IMR-90 (cell line): ENCODE measurements around the gene MT1E. TPM values are rescaled to one million over a fixed set of nuclear protein-coding genes. Genes with fewer than 3 reads are reported as not detected.

Source experiments
- ATAC-seq: fragments of 200-7000 bp; cut with Tn5 transposase; 2 replicates; pipeline ENCODE4 v1.9.1; 2020; ENCODE audit warnings: low read depth, mild to moderate bottlenecking, moderate library complexity
- BruUV-seq: library from RNA; stranded (reverse); fragments of 400-500 nt; replicated peaks from 2 replicates; lab custom pipeline; 2021; lab: Mats Ljungman, UMichigan
- CTCF ChIA-PET: fragments of 300-600 bp; formaldehyde crosslinking; extraction: SDS; loops from one replicate; lab custom pipeline; 2021; ENCODE audit warnings: antibody characterized with exemption; lab: Yijun Ruan, JAX
- POLR2A ChIA-PET: fragments of 300-600 bp; sonication (Branson Sonifier 250); formaldehyde crosslinking; loops from one replicate; lab custom pipeline; 2022; ENCODE audit warnings: antibody characterized with exemption; ENCODE audit not compliant: unreplicated experiment; lab: Charles Lee
- DNase-seq: peaks from one replicate; pipeline ENCODE4 v3.0.0; 2013
- H2AFZ ChIP-seq: replicated peaks from 2 replicates; pipeline ENCODE3; 2013; ENCODE audit warnings: low read length, mild to moderate bottlenecking; ENCODE audit not compliant: poor library complexity
- H2AK5ac ChIP-seq: 2 replicates; pipeline ENCODE4 v1.6.1; 2013; ENCODE audit warnings: low read depth, low read length, inconsistent platforms
- H2AK9ac ChIP-seq: replicated peaks from 2 replicates; pipeline ENCODE3; 2013; ENCODE audit warnings: mild to moderate bottlenecking, low read depth, low read length, moderate library complexity; ENCODE audit not compliant: poor library complexity
- H2BK120ac ChIP-seq: 2 replicates; pipeline ENCODE4 v1.6.1; 2013; ENCODE audit warnings: low read depth, low read length, inconsistent platforms
- H2BK15ac ChIP-seq: 3 replicates; pipeline ENCODE4 v1.6.1; 2013; ENCODE audit warnings: low read depth, low read length, inconsistent platforms
- H2BK20ac ChIP-seq: 2 replicates; pipeline ENCODE4 v1.6.1; 2013; ENCODE audit warnings: low read depth, mild to moderate bottlenecking, inconsistent platforms, low read length, moderate library complexity
- H2BK5ac ChIP-seq: 2 replicates; pipeline ENCODE4 v1.6.1; 2013; ENCODE audit warnings: mild to moderate bottlenecking, low read depth, low read length, inconsistent platforms; ENCODE audit not compliant: poor library complexity, severe bottlenecking
- H3K14ac ChIP-seq: replicated peaks from 2 replicates; pipeline ENCODE4 v1.6.1; 2013; ENCODE audit warnings: low read depth, low read length, inconsistent platforms
- H3K18ac ChIP-seq: 2 replicates; pipeline ENCODE4 v1.6.1; 2013; ENCODE audit warnings: low read depth, low read length, control low read depth
- H3K23ac ChIP-seq: 2 replicates; pipeline ENCODE4 v1.6.1; 2013; ENCODE audit warnings: low read depth, low read length, inconsistent platforms
- H3K27ac ChIP-seq: 2 replicates; pipeline ENCODE4 v1.5.1; 2013; ENCODE audit warnings: mild to moderate bottlenecking, control low read depth, low read length; ENCODE audit not compliant: insufficient read depth
- H3K27me3 ChIP-seq: 2 replicates; pipeline ENCODE4 v1.6.1; 2013; ENCODE audit warnings: low read length; ENCODE audit not compliant: control insufficient read depth, insufficient read depth
- H3K36me3 ChIP-seq: 2 replicates; pipeline ENCODE4 v1.6.1; 2013; ENCODE audit warnings: low read length, mixed read lengths; ENCODE audit not compliant: control insufficient read depth, insufficient read depth
- H3K4ac ChIP-seq: 2 replicates; pipeline ENCODE4 v1.6.1; 2013; ENCODE audit warnings: low read depth, low read length, inconsistent platforms
- H3K4me1 ChIP-seq: 2 replicates; pipeline ENCODE4 v1.6.1; 2013; ENCODE audit warnings: low read length, mixed read lengths; ENCODE audit not compliant: control insufficient read depth, insufficient read depth
- H3K4me2 ChIP-seq: 2 replicates; pipeline ENCODE4 v1.6.1; 2013; ENCODE audit warnings: low read depth, mild to moderate bottlenecking, control low read depth, low read length, moderate library complexity
- H3K4me3 ChIP-seq: 2 replicates; pipeline ENCODE4 v1.5.1; 2013; ENCODE audit warnings: low read depth, mild to moderate bottlenecking, control low read depth, low read length, moderate library complexity; ENCODE audit not compliant: insufficient read depth
- H3K56ac ChIP-seq: 2 replicates; pipeline ENCODE4 v1.6.1; 2013; ENCODE audit warnings: low read length, inconsistent platforms; ENCODE audit not compliant: insufficient read depth; ENCODE audit errors: extremely low read depth
- H3K79me1 ChIP-seq, 2 experiments: 2 replicates each; pipeline ENCODE4 v1.6.1; 2013; ENCODE audit warnings: low read length in 2 of 2, inconsistent platforms in 1 of 2, low read depth in 1 of 2
- H3K9ac ChIP-seq: 2 replicates; pipeline ENCODE4 v1.6.1; 2013; ENCODE audit warnings: low read depth, low read length, control low read depth
- H3K9me1 ChIP-seq: 2 replicates; pipeline ENCODE4 v1.6.1; 2013; ENCODE audit warnings: low read length, inconsistent platforms; ENCODE audit not compliant: insufficient read depth
- H3K9me3 ChIP-seq: 2 replicates; pipeline ENCODE4 v1.6.1; 2013; ENCODE audit warnings: low read length; ENCODE audit not compliant: control insufficient read depth, insufficient read depth
- H4K20me1 ChIP-seq: 2 replicates; pipeline ENCODE4 v1.6.1; 2013; ENCODE audit warnings: low read length, inconsistent platforms; ENCODE audit not compliant: insufficient read depth
- H4K5ac ChIP-seq: 2 replicates; pipeline ENCODE4 v1.6.1; 2013; ENCODE audit warnings: mild to moderate bottlenecking, low read depth, low read length, control low read depth
- H4K8ac ChIP-seq, 2 experiments: 2 replicates each; pipeline ENCODE4 v1.6.1; 2013; ENCODE audit warnings: low read depth in 2 of 2, low read length in 2 of 2, control low read depth in 1 of 2, inconsistent platforms in 1 of 2
- H4K91ac ChIP-seq: 2 replicates; pipeline ENCODE4 v1.6.1; 2013; ENCODE audit warnings: low read depth, low read length, inconsistent platforms; ENCODE audit not compliant: insufficient read depth
- BHLHE40 ChIP-seq: fragments of 150-350 bp; IDR thresholded peaks from 2 replicates; pipeline ENCODE4 v1.6.1; 2016; ENCODE audit warnings: mild to moderate bottlenecking, low read depth, low read length
- CEBPB ChIP-seq: IDR thresholded peaks from 2 replicates; pipeline ENCODE4 v1.6.1; 2012; ENCODE audit warnings: low read depth, low read length, improper control_type of control experiment
- CHD1 ChIP-seq: IDR thresholded peaks from 2 replicates; pipeline ENCODE4 v1.6.1; 2012; ENCODE audit warnings: low read depth, low read length, improper control_type of control experiment
- FOS ChIP-seq: fragments of 150-350 bp; IDR thresholded peaks from 2 replicates; pipeline ENCODE4 v1.6.1; 2016; ENCODE audit warnings: low read depth, low read length
- MAZ ChIP-seq: IDR thresholded peaks from 2 replicates; pipeline ENCODE4 v1.6.1; 2012; ENCODE audit warnings: low read depth, mild to moderate bottlenecking, low read length, improper control_type of control experiment, moderate library complexity, borderline replicate concordance
- MXI1 ChIP-seq: IDR thresholded peaks from 2 replicates; pipeline ENCODE4 v1.6.1; 2012; ENCODE audit warnings: low read depth, mild to moderate bottlenecking, low read length, moderate library complexity, borderline replicate concordance
- NFE2L2 ChIP-seq: fragments of 150-350 bp; IDR thresholded peaks from 2 replicates; pipeline ENCODE4 v1.6.1; 2016; ENCODE audit warnings: low read depth, mild to moderate bottlenecking, low read length
- POLR2A ChIP-seq: IDR thresholded peaks from 2 replicates; pipeline ENCODE4 v1.6.1; 2012; ENCODE audit warnings: mild to moderate bottlenecking, low read depth, low read length
- RAD21 ChIP-seq: IDR thresholded peaks from 2 replicates; pipeline ENCODE4 v1.6.1; 2012; ENCODE audit warnings: low read length, improper control_type of control experiment
- RCOR1 ChIP-seq: IDR thresholded peaks from 2 replicates; pipeline ENCODE4 v1.6.1; 2012; ENCODE audit warnings: mild to moderate bottlenecking, low read length, improper control_type of control experiment; ENCODE audit not compliant: insufficient replicate concordance
- RFX5 ChIP-seq: IDR thresholded peaks from 2 replicates; pipeline ENCODE4 v1.8.0; 2012; ENCODE audit warnings: low read depth, mild to moderate bottlenecking, low read length, moderate library complexity
- WGBS, 2 experiments: methylation state at CpG; one replicate each; pipeline versions ENCODE4 v1.1.5 to v1.1.7; 2013; ENCODE audit warnings: missing lambda C conversion rate in 2 of 2; ENCODE audit not compliant: insufficient read length in 1 of 2; ENCODE audit errors: extremely low coverage in 2 of 2; 5-methylcytosine and 5-hydroxymethylcytosine counted together
- dilution Hi-C: fragments of 300-500 bp; cut with HindIII; formaldehyde crosslinking; loops from one replicate; pipeline ENCODE4 v1.14.3; 2018; ENCODE audit warnings: low sequenced_read_pairs; ENCODE audit not compliant: unreplicated experiment
- in situ Hi-C: fragments of 300-500 bp; cut with MboI; formaldehyde crosslinking; loops from 3 replicates; pipeline ENCODE4 v1.14.3; 2019; ENCODE audit warnings: low sequenced_read_pairs, inconsistent platforms, mixed read lengths
- intact Hi-C: fragments of 100-400 bp; cut with micrococcal nuclease; formaldehyde crosslinking; loops from 2 replicates; pipeline ENCODE4 v1.10.0; 2022
- polyA plus RNA-seq, 3 experiments: library from polyadenylated mRNA; depleted of rRNA; stranded (reverse); fragments of >200 nt; gene quantifications; 2 replicates each; pipeline ENCODE4 v1.2.3, GENCODE V29; 2012; ENCODE audit warnings: low replicate concordance in 1 of 3
- total RNA-seq: library from RNA; depleted of rRNA; stranded (reverse); fragments of >200 nt; gene quantifications from 2 replicates; pipeline ENCODE4 v1.2.3, GENCODE V29; 2012
- TF ChIP-seq, protein P1 (sequence below): conservative IDR thresholded peaks from 2 replicates; pipeline ENCODE4 v1.5.1; 2012; ENCODE audit warnings: mild to moderate bottlenecking, low read depth, low read length, improper control_type of control experiment
- TF ChIP-seq, protein P2 (sequence below): fragments of 150-350 bp; IDR thresholded peaks from 2 replicates; pipeline ENCODE4 v1.6.1; 2016; ENCODE audit warnings: low read depth, mild to moderate bottlenecking, low read length, moderate library complexity, borderline replicate concordance

Gene MT1E
- total and polyA plus RNA-seq, 2 of the 4 experiments (the other 2 are of a cell fraction) = 137 to 821 TPM

DNA sequence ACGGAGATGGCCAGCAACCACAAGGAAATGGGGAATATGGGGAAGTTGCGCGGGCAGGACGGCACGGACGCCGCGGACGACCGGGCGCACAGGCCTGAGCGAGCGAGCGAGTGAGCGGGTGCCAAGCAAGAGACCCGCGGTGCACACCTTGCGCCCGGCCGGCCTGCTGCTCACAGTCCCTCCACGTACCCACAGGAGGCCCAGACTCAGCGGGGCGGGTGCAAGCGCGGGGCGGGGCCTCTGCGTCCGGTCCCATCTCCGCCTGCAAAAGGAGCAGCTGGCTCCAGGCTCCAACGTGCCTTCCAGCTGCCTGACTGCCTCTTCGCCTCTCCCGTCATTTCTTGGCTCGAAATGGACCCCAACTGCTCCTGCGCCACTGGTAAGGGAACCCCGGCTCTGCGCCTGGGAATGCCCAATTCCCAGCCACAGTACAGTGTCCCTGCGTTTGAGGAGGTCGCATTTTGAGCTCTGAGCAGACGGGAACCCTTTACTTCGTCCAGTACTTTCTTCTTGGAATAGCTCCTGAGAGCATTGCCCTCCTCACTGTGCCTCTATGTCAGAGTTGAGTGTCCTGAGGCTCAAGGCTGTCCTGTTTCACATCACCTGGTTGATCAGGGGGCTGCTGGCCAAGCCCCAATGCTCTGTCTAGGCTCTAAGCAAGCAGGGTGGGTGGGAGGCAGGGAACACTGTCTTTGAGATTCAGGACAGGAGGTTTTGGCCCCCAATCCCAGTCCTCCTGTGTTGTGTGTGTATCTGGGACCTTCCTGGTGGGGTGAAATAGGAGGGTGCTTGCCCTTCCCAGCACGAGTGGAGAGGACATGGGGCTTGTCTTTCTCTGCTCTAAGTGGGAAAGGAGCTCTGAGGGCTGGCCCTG, 8.1 kb upstream of the MT1E start:
- ChIA-PET POLR2A (interaction anchor here (0.5 to 1.0 kb wide), 2 partner anchors 8 to 10 kb away, joined by 3 to 12 read pairs; partner anchors contain the start of gene MT1E), CTCF (interaction anchor here (0.9 to 1.3 kb wide), 2 partner anchors 56 to 85 kb away, joined by 3 read pairs; no protein-coding TSS in a partner anchor)
- Histone ChIP-seq H3K14ac (peak overlapping the region; percentile 78), H3K23ac (peak overlapping the region; percentile 53), H3K9me1 (peaks cover 15% of the 10 kb centered on the region), H2BK15ac (peak overlapping the region; percentile 97; the same call in 2 of the 3 replicates), H2BK120ac (peak overlapping the region; percentile 73), H2AK5ac (peak overlapping the region; percentile 97), H2AFZ (peak overlapping the region; percentile 94), H3K56ac (peak overlapping the region; percentile 47; the same call in 1 of the 2 replicates), H3K9me3 (no peaks in the 10 kb centered on the region), H4K8ac (peak overlapping the region; percentile 72 to 87; a peak in 3 of 4 replicates), H3K27me3 (no peaks in the 10 kb centered on the region), H4K20me1 (no peaks in the 10 kb centered on the region), H3K4ac (peak overlapping the region; percentile 89), H3K9ac (peak overlapping the region; percentile 66), H3K36me3 (no peaks in the 10 kb centered on the region), H4K91ac (peak overlapping the region; percentile 75), H3K18ac (peak overlapping the region; percentile 22), H4K5ac (peak overlapping the region; percentile 86), H2BK5ac (peak overlapping the region; percentile 85), H3K4me1 (peaks cover 17% of the 10 kb centered on the region), H2BK20ac (peak overlapping the region; percentile 73), H2AK9ac (peak overlapping the region; percentile 77), H3K27ac (peak overlapping the region; percentile 85), H3K4me2 (peak overlapping the region; percentile 74), H3K79me1 (peaks cover 2 to 32% of the 10 kb centered on the region in 2 experiments; a peak in 2 of 4 replicates), H3K4me3 (peak overlapping the region; percentile 19; the same call in 1 of the 2 replicates)
- no TSS peak for BruUV-seq
- 14% methylated on average over 16 of the region's 41 CpGs; no CpG with 5 or more reads in 1 of the 2 experiments for WGBS, 2 experiments
- intact Hi-C loops = no loop called here
- in situ Hi-C loops = no loop called here
- DNase-seq = peak; percentile 57
- ATAC-seq = peak; percentile 80
- dilution Hi-C loops = no loop called here
- TF ChIP-seq NFE2L2 = no peak
- TF ChIP-seq MXI1 = no peak
- TF ChIP-seq BHLHE40 = no peak
- TF ChIP-seq RAD21 = no peak
- no peak for TF ChIP-seq CHD1
- no peak for TF ChIP-seq POLR2A
- TF ChIP-seq, protein P1, sequence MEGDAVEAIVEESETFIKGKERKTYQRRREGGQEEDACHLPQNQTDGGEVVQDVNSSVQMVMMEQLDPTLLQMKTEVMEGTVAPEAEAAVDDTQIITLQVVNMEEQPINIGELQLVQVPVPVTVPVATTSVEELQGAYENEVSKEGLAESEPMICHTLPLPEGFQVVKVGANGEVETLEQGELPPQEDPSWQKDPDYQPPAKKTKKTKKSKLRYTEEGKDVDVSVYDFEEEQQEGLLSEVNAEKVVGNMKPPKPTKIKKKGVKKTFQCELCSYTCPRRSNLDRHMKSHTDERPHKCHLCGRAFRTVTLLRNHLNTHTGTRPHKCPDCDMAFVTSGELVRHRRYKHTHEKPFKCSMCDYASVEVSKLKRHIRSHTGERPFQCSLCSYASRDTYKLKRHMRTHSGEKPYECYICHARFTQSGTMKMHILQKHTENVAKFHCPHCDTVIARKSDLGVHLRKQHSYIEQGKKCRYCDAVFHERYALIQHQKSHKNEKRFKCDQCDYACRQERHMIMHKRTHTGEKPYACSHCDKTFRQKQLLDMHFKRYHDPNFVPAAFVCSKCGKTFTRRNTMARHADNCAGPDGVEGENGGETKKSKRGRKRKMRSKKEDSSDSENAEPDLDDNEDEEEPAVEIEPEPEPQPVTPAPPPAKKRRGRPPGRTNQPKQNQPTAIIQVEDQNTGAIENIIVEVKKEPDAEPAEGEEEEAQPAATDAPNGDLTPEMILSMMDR = no peak
- TF ChIP-seq FOS = no peak
- TF ChIP-seq RFX5 = no peak
- TF ChIP-seq, protein P2, sequence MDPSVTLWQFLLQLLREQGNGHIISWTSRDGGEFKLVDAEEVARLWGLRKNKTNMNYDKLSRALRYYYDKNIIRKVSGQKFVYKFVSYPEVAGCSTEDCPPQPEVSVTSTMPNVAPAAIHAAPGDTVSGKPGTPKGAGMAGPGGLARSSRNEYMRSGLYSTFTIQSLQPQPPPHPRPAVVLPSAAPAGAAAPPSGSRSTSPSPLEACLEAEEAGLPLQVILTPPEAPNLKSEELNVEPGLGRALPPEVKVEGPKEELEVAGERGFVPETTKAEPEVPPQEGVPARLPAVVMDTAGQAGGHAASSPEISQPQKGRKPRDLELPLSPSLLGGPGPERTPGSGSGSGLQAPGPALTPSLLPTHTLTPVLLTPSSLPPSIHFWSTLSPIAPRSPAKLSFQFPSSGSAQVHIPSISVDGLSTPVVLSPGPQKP = no peak
- TF ChIP-seq CEBPB = no peak
- no peak for TF ChIP-seq RCOR1
- no peak for TF ChIP-seq MAZ
